ENCODE measurements around the gene WDR90.

GRCh38 chr16:666572-666971 is 17.4 kb downstream of the WDR90 start:
- TF ChIP-seq CTCF (IDR thresholded peaks at IDR 0.05) (no peak), POLR2A (IDR thresholded peaks at IDR 0.05) (no peak), EP300 (IDR thresholded peaks at IDR 0.05) (no peak)

All from stomach (tissue), 4 donors.